Testis (tissue), 2 donors: Measurements from ENCODE around the gene RFTN2.

Source experiments
- POLR2A ChIP-seq: fragments of 450-650 bp; IDR thresholded peaks from one replicate; pipeline ENCODE4 v1.6.1; 2017; ENCODE audit warnings: antibody characterized with exemption, mild to moderate bottlenecking, moderate library complexity
- TF ChIP-seq, protein P1 (sequence below), 3 experiments: fragments of 450-650 bp in 2 of 3; fragments of 200-600 bp in 1 of 3; sonication (generic) in 1 of 3; IDR thresholded peaks; one replicate each; pipeline ENCODE4 v1.5.1; 2016 to 2019; ENCODE audit warnings: antibody characterized with exemption in 3 of 3, mild to moderate bottlenecking in 2 of 3, moderate library complexity in 1 of 3

- TF ChIP-seq, protein P1, sequence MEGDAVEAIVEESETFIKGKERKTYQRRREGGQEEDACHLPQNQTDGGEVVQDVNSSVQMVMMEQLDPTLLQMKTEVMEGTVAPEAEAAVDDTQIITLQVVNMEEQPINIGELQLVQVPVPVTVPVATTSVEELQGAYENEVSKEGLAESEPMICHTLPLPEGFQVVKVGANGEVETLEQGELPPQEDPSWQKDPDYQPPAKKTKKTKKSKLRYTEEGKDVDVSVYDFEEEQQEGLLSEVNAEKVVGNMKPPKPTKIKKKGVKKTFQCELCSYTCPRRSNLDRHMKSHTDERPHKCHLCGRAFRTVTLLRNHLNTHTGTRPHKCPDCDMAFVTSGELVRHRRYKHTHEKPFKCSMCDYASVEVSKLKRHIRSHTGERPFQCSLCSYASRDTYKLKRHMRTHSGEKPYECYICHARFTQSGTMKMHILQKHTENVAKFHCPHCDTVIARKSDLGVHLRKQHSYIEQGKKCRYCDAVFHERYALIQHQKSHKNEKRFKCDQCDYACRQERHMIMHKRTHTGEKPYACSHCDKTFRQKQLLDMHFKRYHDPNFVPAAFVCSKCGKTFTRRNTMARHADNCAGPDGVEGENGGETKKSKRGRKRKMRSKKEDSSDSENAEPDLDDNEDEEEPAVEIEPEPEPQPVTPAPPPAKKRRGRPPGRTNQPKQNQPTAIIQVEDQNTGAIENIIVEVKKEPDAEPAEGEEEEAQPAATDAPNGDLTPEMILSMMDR (IDR thresholded peaks at IDR 0.05), result no peak
- no peak for TF ChIP-seq POLR2A
These were observed 97.9 kb downstream of the RFTN2 start for GRCh38 chr2:197577446-197577845.
